NOMO-1 treated with dmso at 0.1 percent for 144 hours (cell line): Measurements from ENCODE around the gene CCK.

Experiments used
- DNase-seq: peaks from one replicate; lab custom pipeline; 2025; ENCODE audit not compliant: unreplicated experiment; lab: John Stamatoyannopoulos, UW

Gene CCK

DNA sequence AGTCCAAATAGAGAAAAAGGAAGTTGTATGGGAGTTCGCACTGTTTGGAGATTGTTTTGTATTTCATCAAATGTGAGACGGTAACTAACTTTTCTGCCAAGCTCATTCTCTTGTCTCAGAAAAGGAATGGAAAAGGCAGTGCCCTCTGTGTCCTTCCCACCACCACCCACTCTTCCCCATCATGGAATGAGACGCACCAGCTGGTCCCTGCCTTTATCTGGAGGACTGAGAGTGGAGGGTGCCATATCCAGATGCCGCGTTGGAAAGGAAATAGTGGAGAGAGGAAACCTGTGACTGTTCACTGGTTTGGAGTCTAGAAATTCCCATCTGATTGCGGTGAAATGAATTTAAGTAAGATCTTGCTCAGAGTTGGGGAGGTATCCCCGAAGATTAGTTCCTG lies 3.7 kb upstream of the CCK start:
- no peak for DNase-seq

DNA sequence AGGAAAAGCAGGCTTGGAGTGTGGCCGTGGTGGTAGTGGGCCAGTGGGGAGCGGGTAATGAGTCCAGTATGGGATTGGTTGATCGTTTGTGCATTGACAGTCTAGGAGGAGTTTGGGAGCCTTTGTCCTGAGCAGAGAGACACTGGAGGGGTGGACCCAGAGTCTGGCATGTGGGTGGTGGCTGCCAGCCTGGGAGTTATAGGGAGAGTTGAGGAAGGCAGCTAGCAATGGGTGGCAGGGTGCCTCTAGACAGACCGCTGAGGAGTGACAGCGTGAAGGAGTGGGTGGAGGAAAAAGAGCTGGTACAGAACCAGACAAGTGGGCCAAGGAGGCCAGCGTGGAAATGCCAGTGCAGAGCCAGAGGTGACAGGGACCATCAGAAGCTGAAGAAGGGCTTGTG lies 1.9 kb upstream of the CCK start:
- DNase-seq: no peak

DNA sequence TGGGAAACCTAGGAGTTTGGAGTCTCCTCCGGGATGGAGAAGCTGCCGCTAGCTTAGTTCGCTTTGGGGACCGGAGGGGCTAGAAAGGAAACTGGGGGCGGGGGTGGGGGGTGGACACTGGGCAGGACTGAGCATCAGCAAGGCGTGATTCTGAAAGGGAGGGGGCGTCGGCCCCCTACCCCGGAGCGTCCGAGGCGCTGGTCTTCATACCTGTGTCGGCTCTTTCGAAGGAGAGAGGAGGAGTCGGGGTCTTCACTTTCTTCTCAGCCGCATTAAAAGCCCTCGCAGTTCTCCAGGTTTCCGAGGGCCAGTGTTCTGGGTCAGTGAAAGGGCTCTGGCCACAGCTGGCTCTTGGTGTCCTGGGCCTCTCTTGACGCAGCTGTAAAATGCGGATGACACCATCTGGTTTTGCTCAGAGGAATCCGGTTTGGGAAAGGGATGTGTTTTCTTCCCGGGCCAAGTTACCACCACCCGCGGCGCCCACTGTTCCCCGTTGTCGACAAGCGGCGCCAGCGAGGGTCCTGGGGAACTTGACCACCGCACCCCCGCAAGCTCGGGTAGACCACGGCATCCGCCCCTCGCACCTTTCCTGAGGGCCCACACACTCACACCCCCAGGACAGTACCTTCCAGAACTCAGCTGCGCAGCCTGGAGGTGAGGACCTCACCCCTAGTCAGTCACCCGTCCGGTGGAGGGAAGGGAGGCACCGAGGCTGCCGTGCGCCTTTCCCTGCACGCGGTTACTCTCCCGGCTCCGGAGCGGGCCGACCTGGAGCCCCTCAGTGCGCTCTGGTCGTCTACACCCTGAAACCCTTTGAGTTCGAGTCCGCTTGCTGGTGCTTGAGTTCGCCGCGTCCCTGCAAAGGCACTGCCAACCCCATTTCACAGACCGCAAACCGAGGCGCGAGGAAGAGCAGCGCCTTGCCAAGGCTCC lies 660 bp downstream of the CCK start:
- DNase-seq: no peak

DNA sequence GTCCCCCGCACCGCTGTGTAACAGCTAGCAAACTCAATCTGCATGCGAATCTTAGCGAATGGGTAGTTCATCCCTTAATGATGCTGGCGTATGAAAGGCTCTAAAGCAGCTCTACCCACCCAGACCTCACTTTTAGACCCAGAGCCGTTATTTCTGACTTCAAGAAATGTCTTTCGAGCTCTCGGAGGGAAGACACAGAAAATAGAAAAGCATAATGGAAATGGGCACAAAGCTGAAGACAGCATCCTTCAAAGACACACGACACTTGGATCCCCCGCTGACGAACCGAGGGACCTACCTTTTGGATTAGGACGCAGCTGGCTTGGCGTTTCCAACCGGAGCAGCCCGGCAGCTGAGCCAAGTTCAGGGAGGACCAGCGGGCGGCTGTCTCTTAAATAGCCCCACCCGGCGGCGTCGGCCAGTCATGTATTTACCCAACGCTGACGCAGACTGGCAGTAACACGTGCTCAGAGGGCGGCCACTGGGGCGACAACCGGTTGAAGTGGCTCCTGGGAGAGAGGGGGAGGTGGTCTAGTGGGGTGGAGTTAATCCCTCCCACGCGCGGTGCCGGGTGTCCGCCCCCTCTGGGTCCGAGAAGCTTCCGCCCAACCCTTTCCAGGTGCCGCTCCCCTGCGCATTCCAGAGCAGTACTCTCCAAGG lies 1.5 kb downstream of the CCK start:
- DNase-seq: no peak

DNA sequence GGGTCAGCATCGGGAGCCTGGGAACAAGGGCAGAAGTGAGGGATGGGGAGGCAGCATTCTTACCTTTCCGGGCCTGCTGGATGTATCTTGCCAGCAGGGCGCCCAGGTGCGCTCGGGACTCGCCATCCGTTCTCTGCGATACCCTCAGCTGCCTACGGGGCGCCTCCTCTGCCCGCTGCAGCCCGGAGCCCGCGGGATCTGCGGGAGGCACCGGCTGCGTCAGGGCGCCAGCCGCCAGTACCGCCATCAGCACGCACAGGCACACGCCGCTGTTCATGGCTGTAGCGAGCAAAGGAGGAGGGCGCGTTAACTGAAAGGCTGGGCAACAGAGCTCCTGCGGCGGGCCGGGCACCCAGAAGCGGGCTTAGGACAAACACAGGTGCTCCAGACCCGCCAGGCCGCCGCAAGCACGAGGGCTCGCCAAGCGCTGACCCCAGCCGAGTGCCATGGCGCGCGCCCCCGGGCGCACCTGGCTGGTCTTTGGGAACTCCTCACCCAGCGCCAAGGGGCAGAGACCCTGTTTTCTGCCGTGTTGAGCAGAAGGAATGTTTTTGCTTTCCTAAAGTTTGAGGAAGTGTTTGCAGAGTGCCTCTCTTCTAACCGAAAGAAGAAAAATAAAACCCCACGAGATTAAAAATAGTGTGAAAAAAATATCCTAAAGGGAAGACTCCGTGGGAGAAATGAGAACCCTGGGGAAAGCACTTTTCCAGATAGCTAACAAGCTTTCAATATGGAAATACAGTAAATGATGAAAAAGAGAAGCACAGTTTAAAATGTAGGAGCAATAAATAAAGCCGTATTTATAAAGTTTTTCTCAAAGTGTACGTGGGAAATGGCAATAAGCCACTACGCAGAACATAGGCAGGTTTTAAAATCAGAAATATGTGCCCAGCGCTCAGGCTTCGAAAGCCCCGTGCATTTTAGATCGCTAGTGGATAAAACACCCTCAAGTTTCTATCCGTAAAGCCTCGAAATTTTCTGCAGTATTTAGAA lies 2.3 kb downstream of the CCK start:
- DNase-seq: no peak

DNA sequence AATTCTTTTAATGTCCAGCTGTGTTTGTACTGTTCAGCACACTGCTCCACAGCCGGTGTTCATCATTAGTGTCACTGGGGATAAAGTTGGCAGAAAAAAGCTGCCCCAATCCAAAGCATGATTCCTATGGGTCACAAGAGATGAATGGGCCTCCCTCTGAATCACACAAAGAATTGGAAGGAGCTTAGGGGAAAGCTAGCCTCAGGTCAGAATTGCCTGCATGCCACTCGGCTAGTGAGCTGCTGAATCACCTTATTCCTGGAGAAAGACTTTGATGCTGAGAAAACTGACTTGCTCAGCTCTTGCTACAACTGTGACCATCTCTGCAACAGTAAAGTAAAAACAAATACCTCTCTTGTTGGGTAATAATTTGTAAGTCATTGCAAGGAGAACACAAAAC lies 3.5 kb downstream of the CCK start:
- no peak for DNase-seq

DNA sequence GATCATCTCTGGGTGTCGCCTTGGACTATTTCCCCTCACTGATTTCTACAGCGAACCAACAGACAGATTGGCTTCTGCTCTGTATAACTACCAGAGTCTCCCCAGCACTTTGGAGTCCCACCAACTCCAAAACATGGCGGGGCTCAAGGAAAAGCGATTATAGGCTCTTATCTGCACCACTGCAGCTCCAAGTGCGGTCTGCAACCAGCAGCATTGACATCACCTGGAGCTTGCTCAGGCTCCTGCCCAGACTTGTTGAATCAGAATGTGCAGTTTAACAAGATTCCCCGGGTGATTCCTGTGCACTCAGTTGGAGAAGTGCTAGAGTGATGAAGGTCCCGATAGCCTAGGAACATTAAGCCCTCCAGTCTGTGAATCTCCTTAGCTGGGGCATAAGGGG lies 9.0 kb downstream of the CCK start:
- DNase-seq: no peak

DNA sequence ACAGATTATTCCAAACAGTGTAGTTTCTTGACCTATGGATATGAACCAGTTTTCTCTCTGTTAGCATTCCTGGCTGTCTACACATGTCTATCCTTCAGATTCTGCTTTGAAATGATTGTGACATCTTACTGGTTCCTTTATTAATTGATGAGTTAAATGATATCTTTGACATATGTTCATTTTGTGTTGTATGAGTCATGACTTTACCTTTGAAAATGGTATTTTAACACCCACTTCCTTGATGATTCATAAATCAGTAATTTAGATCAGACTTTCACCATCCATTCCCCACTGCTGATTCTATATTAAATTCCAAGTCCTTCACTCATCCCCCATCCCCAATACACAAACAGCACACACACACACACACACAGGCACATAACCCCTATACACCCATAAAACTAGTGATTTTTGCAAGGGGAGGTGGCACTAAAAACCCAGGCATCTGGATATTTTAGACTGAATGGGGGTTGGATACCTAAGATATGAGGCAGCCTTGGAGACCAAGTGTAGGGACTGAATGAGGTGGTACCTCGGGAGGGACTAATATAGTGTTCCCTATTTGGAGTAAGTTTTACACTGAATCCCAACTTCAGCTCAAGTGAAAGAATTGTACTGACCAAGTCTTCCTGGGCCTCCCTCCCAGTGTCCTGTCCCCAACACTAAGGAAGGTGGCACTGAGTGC lies 9.7 kb downstream of the CCK start:
- DNase-seq: no peak

DNA sequence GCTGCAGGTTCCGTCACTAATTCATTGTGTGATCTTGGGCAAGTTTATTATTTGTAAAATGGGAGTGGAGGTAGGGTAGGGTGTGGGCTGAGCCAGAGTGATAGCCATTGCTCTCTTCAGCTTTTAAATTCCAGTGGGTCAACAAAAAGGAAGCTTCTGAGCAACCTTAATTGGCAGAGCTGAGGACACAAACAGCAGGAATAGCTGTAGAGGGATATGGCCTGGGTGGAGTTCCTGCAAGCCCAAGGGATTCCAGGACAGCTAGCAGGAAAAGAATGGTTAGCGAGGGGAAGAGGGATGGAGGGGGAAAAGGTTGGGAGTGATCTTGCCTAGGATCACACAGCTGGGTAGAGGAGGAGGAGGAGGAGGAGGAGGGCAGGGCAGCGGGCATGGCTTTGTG lies 11.4 kb downstream of the CCK start:
- no peak for DNase-seq

DNA sequence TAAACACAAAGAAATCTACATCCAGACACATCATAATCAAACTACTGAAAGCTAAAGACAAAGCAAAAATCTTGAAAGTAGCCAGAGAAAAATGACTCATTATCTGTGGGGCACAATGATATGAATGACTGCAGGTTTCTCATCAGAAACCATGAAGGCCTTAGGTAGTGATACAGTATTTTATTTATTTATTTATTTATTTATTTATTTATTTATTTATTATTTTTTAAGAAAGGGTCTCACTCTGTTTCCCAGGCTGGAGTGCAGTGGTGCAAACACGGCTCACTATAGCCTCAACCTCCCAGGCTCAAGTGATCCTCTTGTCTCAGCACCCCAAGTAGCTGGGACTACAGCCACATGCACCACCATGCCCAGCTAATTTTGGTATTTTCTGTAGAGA lies 15.2 kb downstream of the CCK start:
- DNase-seq: no peak

DNA sequence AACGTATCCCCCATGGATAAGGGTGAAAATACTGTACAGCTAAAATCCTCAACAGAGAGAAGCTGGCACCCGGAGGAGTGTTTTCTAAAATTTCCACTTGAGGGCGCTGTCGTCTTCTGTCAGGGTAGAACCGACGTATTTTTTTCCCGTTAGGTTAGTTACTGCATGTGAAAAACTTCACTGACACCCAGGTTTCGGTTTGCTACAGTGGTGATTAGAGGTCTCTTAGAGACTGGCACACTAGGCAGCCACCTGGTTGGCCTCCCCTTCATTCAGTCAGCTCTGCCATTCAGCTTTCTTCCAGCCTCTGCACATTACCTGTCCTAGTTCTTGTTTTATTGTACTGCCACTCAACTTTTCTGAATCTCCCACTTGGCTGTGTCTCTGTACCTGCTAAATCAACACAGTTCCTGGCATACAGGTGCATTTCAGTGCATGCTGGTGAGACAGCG lies 18.4 kb downstream of the CCK start:
- DNase-seq: no peak

DNA sequence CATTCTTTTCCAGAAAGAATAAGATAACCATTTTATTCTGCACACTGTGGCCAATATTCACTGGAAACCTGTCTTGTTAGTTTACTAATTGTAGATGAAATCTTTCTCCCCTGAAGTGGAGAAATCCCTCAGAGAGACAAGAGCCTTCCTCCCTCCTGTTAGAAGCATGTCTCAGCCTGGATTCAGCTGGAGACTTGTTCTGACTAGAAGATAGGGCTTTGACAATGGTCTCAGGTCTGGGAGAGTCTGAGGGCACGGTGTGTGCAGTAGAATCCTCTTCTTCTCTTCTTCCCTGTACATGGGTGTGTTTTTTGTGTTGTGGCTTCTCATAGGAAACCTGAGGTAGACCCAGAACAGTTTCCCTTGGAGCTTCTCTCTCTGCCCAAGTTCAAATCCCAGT lies 19.9 kb downstream of the CCK start:
- no peak for DNase-seq

DNA sequence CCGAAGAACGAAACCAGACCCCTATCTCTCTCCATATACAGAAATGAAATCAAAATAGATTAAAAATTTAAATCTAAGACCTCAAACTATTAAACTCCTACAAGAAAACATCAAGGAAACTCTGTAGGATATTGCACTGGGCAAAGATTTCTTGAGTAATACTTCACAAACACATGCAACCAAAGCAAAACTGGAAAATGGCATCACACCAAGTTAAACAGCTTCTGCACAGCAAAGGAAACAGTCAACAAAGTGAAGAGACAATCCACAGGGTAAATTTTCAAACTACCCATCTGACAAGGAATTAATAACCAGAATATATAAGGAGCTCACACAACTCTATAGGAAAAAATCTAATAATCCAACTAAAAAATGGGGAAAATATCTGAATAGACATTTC lies 29.4 kb downstream of the CCK start:
- DNase-seq: no peak

DNA sequence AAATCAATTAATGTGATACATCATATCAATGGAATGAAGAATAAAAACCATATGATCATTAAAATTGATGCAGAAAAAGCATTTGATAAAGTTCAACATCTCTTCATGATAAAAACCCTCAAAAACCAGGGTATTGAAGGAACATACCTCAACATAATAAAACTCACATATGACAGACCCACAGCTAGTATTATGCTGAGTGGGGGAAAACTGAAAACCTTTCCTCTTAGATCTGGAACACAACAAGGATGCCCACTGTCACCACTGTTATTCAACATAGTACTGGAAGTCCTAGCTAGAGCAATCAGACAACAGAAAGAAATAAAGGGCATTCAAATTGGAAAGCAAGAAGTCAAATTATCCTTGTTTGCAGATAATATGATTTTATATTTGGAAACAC lies 30.5 kb downstream of the CCK start:
- DNase-seq: no peak

DNA sequence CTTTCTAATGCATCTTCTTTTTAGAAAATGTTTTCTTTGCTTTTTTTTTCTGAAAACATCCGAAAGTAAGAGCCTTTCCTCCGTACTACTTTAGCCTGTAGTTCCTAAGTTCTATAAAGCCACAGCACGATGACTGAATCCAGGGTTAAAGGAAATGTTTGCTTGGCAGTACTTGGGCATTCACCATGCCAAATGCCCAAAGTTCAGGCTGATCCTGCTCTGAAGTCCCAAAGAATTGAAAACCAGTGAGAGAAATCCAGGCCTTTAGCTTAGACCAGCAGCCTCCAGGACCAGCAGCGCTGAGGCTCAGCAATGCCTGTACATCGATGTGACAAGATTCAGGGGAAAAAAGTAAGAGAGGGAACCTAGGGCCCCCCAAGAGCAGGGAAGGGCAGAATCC lies 35.1 kb downstream of the CCK start:
- no peak for DNase-seq

DNA sequence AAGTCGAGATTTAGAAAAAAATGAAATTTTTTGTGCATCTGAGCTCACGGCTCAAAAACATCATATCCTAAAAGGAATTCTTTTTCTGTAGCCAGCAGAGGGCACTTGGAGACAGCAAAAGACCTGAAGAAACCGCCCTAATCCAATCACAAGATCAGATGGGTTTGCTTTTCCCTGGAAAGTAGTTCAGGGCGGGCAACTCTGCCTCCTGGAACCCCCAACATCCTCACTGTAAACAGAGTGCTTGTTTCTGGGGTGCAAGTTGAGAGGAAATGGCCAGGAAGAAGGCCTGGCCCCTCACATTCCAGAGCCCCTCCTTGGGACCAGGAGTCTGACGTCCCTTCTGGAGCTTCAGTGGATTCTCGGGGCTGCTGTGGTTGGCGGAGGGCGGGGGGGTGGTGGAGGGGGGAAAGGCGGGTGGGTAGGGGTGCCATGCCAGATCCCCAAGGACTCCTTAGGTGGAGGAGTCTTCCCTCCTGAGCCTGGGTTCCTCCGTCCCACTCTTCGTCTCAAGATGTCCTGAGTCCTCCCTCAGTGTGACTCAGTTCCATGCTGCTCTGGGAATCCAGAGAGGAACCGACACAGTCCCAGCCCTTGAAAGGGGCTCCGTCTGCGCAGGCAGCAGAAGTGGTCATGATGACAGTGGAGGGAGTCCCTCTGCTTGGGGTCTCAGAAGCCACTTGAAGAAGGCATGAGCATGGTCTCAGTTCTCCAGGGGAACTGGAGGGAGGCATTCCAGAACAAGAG lies 35.9 kb downstream of the CCK start:
- DNase-seq: no peak

DNA sequence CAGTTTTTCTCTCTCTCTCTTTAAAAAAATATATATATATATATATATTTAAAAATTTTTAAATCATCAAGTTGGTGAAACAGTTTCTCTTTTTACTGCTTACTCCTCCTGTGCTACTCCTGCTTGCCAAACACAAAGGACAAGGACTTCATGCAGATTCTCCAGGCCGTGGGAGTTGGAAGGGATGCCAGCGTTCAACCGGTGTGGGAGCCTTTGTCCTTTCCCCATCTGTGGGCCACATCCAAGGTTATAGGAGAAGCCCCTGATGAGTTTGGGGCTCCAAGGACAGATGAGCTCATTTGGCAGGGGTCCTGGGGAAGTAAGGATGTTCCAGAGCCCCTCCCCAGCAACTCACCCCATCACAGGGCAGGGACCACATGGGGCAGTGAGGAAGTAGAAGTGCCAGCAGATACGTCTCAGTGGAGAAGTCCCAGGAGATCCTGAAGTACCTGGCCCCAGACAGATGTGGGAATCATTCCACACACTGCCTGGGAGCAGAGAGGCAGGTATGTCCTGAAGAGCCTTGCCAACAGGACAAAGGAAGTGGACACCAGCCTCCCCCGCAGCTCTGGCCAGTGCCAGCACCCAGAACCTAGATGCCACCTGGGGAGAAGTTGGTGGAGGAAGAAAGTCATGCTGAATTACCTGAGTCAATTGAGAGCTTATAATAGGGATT lies 36.6 kb downstream of the CCK start:
- DNase-seq: no peak

DNA sequence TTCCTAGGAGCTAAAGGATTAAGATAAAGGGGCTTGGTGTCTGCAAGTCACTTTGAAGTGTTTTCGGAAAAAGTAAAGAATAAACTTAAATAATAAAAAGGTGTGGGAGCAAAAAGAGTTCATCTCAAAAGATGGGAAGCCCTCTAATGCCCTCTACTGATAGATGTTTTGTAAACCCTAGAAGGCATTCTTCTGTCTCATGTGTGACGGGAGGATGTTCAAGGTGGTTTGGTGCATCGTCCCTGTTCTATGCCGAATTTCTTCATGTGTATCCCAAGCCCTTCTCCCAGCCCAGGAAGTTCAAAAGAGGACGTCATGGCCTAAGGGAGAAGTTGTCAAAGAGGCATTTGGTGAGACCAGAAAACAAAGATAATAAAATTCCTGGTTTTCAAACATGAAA lies 37.2 kb downstream of the CCK start:
- no peak for DNase-seq
